Left ventricle myocardium inferior (tissue), 1 donor: Measurements from ENCODE around the gene TMEM147. TPM values are rescaled to one million over a fixed set of nuclear protein-coding genes. Genes with fewer than 3 reads are reported as not detected.

Experiments
- DNase-seq: peaks from one replicate; pipeline ENCODE4 v3.0.0-alpha.2; 2020
- H3K27ac ChIP-seq: fragments of 200-600 bp; replicated peaks from 2 replicates; pipeline ENCODE4 v1.8.0; 2021
- H3K27me3 ChIP-seq: fragments of 200-600 bp; 2 replicates; pipeline ENCODE4 v1.8.0; 2021; ENCODE audit warnings: low read depth
- H3K36me3 ChIP-seq: fragments of 200-600 bp; 2 replicates; pipeline ENCODE4 v1.8.0; 2021
- H3K4me1 ChIP-seq: fragments of 200-600 bp; 2 replicates; pipeline ENCODE4 v1.8.0; 2021
- H3K4me3 ChIP-seq: fragments of 200-600 bp; 2 replicates; pipeline ENCODE4 v1.8.0; 2021; ENCODE audit warnings: mild to moderate bottlenecking, moderate library complexity
- H3K9me3 ChIP-seq: fragments of 200-600 bp; replicated peaks from 2 replicates; pipeline ENCODE4 v1.8.0; 2021
- CTCF ChIP-seq: fragments of 200-600 bp; IDR thresholded peaks from 2 replicates; pipeline ENCODE4 v1.8.0; 2021; ENCODE audit warnings: antibody characterized with exemption, mild to moderate bottlenecking, borderline replicate concordance
- intact Hi-C: fragments of 100-400 bp; cut with micrococcal nuclease; formaldehyde crosslinking; loops from one replicate; pipeline ENCODE4 v1.11.0; 2022
- total RNA-seq: library from RNA; stranded (reverse); fragmentation: NEBNext Ultra II Directional; extraction: Animal tissue kit (Norgen Biotek cat#: 25700); gene quantifications from one replicate; pipeline ENCODE4 v1.2.1, GENCODE V29; 2021
- donor health status: DM: no; HTN: yes; CAD: no; lungs with severe emphysema.

Gene TMEM147
- total RNA-seq, 1 donor from 2014 or later, result 84.3 TPM

DNA sequence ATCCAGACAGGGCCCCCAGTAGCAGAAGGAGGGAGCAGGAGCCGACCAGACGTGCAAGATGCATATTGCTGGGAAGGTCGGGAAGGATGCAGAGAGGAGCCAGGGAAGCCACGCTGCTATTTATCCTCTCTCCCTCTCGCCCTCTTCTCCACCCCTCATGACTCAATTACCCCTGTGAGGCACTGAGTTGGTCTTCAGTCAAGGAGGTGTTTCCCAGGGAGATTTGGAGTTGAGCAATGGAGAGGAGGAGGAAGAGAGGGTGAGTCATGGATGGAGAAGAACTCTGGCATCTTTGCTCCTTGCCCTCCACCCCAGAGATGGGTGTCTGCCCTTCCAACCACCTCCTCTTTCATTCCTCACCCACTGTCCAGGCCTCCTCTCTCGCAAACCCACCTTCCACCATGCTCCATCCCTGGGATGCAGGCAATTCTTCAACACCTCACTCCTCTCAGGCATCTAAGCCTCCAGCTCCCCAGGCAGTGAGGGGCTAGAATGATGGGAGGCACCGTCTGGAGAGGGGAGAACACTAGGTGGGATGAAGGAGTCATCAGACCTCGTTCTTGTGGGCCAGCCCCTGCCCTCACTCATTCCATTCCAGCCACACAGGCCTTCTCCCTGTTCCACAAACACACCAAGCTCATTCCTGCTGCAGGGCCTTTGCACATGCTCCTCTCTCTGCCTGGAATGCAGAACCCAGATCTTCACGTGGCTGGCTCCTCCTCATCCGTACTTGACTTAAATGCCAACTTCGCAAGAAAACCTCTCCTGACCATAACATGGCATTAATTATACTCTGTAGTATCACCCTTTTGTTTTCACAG is 17.0 kb upstream of the TMEM147 start, which contains the start of gene SBSN:
Gene SBSN (minus strand): TSS at position 94 of the 821 bp plus-strand sequence. CDS start 30 bp downstream, at position 64.
- peaks cover 3% of the 10 kb centered on the region for H3K4me1 ChIP-seq
- H3K4me3 ChIP-seq, result no peak within 1 kb of the TSS
- no peaks in the 10 kb centered on the region for H3K36me3 ChIP-seq
- no peak for TF ChIP-seq CTCF
- peaks cover 100% of the 10 kb centered on the region for H3K27me3 ChIP-seq
- DNase-seq, result no peak
- no peak within 1 kb of the TSS for H3K27ac ChIP-seq
- intact Hi-C loops, result no loop called here
- no peaks in the 10 kb centered on the region for H3K9me3 ChIP-seq

DNA sequence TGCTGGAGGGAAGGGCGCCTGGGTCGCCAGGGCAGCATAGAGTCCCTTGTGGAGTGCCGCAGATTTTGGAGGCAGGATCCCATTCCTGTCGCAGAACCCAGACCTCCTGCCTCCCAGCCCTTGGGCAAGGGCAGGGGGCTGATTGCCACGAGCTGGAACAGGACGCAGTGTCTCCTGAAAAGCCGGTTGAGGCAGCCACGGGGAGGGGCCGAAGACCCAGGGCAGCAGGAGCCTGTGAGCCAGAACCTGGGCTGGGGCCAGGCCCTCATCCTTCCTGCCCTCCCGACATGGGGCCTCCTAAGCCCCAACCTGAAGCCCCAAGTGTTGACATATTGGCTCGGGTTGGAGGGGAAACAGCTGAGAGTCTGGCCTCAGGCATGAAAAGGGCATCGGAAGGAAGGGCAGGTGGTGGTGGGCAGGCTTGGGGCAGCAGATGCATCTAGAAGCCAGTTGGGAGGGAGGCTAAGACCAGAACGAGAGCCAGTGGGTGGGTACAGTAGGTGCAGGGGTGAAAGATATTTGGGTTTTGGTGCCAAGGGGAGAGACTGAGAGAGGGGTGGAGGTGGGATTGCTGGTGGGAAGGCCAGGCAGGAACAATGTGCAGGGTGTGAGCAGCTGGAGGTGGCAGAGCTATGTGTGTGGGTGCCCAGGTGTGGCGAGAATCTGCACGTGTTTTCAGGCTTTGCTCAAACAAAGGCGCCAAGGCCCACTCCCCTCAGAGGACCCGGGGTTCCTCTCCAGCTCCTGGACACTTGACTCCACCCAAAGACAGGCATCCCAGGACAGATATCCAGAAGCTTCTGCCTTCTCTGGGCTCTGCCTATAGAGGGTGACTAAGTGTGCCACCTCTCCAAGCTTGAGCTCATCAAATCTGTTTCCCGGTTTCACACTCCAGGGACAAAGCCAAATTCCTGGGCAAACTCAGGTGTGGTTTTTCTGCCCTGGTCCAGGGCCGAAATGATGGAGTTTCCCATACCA is 15.9 kb upstream of the TMEM147 start:
- Histone ChIP-seq H3K27ac (no peak overlapping the region), H3K4me1 (peaks cover 10% of the 10 kb centered on the region), H3K9me3 (no peaks in the 10 kb centered on the region), H3K27me3 (peaks cover 100% of the 10 kb centered on the region), H3K4me3 (no peak overlapping the region), H3K36me3 (no peaks in the 10 kb centered on the region)
- no peak for TF ChIP-seq CTCF
- DNase-seq, result no peak
- intact Hi-C loops, result no loop called here

DNA sequence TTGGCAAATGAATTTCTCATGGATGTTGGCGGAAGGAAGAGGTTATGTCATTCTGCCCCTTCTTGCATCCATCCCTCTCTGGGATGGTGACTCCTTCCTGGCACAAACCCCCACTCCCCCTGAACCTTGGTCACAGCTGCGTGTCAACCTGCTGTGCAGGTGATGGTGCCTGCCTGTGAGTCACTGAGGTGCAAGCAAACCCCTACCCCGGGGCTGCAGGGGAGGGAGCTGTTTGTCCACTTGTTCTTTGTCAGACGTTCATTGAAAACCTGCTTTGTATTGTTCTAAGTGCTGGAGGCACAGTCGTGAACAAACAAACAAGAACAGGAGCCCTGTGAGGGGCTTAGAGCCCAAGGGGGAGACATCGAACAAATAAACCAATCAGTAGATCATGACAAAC is 14.1 kb upstream of the TMEM147 start:
- DNase-seq, result no peak
- intact Hi-C loops, result no loop called here
- Histone ChIP-seq H3K9me3 (no peaks in the 10 kb centered on the region), H3K27me3 (peaks cover 91% of the 10 kb centered on the region), H3K36me3 (no peaks in the 10 kb centered on the region), H3K27ac (no peak overlapping the region), H3K4me1 (peaks cover 10% of the 10 kb centered on the region), H3K4me3 (no peak overlapping the region)
- TF ChIP-seq CTCF, result no peak

DNA sequence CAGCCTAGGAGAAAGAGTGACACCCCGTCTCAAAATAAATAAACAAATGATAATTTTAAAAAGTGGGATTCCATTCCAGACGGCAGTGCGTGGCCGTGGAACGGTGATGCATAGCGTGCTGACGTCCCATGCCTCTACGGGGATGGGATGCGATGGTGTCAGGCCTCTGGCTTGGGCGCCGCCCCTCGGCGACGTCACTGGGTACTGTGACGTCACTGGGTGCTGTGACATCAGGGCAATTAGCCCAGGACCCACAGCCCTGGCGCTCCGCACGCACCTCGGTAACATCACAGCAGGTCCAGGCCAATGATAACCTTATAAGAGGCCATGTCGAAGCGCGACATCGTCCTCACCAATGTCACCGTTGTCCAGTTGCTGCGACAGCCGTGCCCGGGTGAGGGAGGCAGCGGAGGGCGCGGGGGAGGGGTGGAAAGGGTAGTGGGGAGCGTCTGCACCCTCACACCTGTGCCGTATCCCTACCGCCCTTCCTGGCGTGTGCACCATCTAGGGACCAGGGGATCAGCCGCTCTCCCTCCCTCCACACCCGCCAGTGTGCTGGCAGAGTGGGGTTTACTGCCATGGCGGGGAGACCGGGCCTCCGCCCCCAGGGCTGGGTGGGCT is 12.1 kb upstream of the TMEM147 start, which contains the start of gene GAPDHS:
Gene GAPDHS (plus strand): TSS at position 256 of the 621 bp plus-strand sequence. CDS start 72 bp downstream, at position 328.
- DNase-seq, result no peak
- no peaks in the 10 kb centered on the region for H3K36me3 ChIP-seq
- H3K9me3 ChIP-seq, result no peaks in the 10 kb centered on the region
- peaks cover 71% of the 10 kb centered on the region for H3K27me3 ChIP-seq
- H3K4me3 ChIP-seq, result no peak within 1 kb of the TSS
- intact Hi-C loops, result no loop called here
- H3K27ac ChIP-seq, result no peak within 1 kb of the TSS
- TF ChIP-seq CTCF, result no peak
- H3K4me1 ChIP-seq, result peaks cover 10% of the 10 kb centered on the region

DNA sequence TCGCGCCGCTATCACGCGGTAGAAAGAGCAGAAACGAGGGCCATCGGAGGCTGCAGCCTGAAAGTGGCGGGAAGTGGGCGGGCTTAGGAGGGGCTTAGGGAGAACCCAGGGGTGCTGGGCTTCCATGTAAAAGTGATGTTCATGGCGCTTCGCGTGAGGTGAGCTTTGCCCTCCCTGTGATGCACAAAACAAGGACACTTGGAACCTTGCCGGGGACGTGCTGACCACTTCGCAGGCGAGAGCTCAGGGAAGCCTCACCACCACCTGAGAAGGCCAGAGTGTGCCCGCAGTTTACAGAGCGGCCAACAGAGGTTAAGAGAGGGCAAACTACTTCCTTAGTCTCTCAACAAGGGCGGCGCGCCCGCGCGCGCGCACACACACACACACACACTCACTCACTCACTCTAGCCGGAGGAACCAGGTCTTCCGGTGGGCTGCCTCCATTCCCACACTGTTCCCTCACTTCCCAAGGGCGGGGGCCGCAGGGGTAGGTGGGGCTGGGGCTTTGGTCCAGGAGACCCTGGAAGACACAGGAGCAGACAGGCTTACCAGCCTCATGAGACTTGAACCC is 11.5 kb upstream of the TMEM147 start:
- intact Hi-C loops, result no loop called here
- no peak overlapping the region for H3K27ac ChIP-seq
- DNase-seq, result no peak
- TF ChIP-seq CTCF, result no peak
- H3K9me3 ChIP-seq, result no peaks in the 10 kb centered on the region
- H3K4me1 ChIP-seq, result peaks cover 10% of the 10 kb centered on the region
- no peak overlapping the region for H3K4me3 ChIP-seq
- H3K27me3 ChIP-seq, result peaks cover 65% of the 10 kb centered on the region
- no peaks in the 10 kb centered on the region for H3K36me3 ChIP-seq
